ENCODE measurements around the gene TEKTIP1. TPM values are rescaled to one million over a fixed set of nuclear protein-coding genes. Genes with fewer than 3 reads are reported as not detected.
"Not testable (repeated sequence)": the region's sequence is repeated elsewhere in the genome, so short reads cannot be mapped to it uniquely, and the experiment has no call there.

TEKTIP1 gene
- total RNA-seq, 2 donors from 2014 or later: 3.0 to 3.8 TPM

- not testable (repeated sequence) for H3K36me3 Mint-ChIP-seq; H3K27ac Mint-ChIP-seq; H3K9me3 Mint-ChIP-seq; DNase-seq (ENCODE audit: low spot score in 2 of 2); ATAC-seq
These were observed 9.7 kb upstream of the TEKTIP1 start for GRCh38 chr19:3529299-3529698.

- Mint-ChIP-seq H3K36me3 (peaks cover 0 to 9% of the 10 kb centered on the region in 2 donors), H3K27ac (no peak overlapping the region), H3K9me3 (no peaks in the 10 kb centered on the region)
- ATAC-seq (no peak), DNase-seq (ENCODE audit: low spot score in 2 of 2) (no peak)
These were observed 8.6 kb upstream of the TEKTIP1 start for GRCh38 chr19:3530389-3530788.

GRCh38 chr19:3531716-3532115 lies 7.3 kb upstream of the TEKTIP1 start:
- Mint-ChIP-seq H3K27ac (no peak overlapping the region), H3K9me3 (no peaks in the 10 kb centered on the region), H3K36me3 (peaks cover 0 to 9% of the 10 kb centered on the region in 2 donors)
- DNase-seq (ENCODE audit: low spot score in 2 of 2): no peak
- ATAC-seq: no peak

GRCh38 chr19:3532154-3532786 lies 6.7 kb upstream of the TEKTIP1 start:
- DNase-seq (ENCODE audit: low spot score in 2 of 2) (no peak), ATAC-seq (peak in 1 of 2 donors; percentile 10)
- no peaks in the 10 kb centered on the region for H3K9me3 Mint-ChIP-seq
- H3K27ac Mint-ChIP-seq: peak overlapping the region in 1 of 2 donors; percentile 50
- H3K36me3 Mint-ChIP-seq: peaks cover 0 to 9% of the 10 kb centered on the region in 2 donors

- no peak for DNase-seq (ENCODE audit: low spot score in 2 of 2)
- H3K27ac Mint-ChIP-seq: no peak overlapping the region
- ATAC-seq: no peak
- peaks cover 0 to 9% of the 10 kb centered on the region in 2 donors for H3K36me3 Mint-ChIP-seq
- no peaks in the 10 kb centered on the region for H3K9me3 Mint-ChIP-seq
These were observed 5.9 kb upstream of the TEKTIP1 start for GRCh38 chr19:3533033-3533432.

- Mint-ChIP-seq H3K27ac (no peak overlapping the region), H3K36me3 (peaks cover 0 to 9% of the 10 kb centered on the region in 2 donors), H3K9me3 (no peaks in the 10 kb centered on the region)
- ATAC-seq (no peak), DNase-seq (ENCODE audit: low spot score in 2 of 2) (no peak)
These were observed 5.3 kb upstream of the TEKTIP1 start for GRCh38 chr19:3533563-3534216.

GRCh38 chr19:3534375-3535234 lies 4.4 kb upstream of the TEKTIP1 start:
- ATAC-seq (no peak), DNase-seq (ENCODE audit: low spot score in 2 of 2) (no peak)
- H3K9me3 Mint-ChIP-seq: no peaks in the 10 kb centered on the region
- peak overlapping the region in 1 of 2 donors; percentile 36 for H3K27ac Mint-ChIP-seq
- peaks cover 0 to 13% of the 10 kb centered on the region in 2 donors for H3K36me3 Mint-ChIP-seq

- H3K9me3 Mint-ChIP-seq: no peaks in the 10 kb centered on the region
- ATAC-seq (no peak), DNase-seq (ENCODE audit: low spot score in 2 of 2) (no peak)
- H3K27ac Mint-ChIP-seq: no peak overlapping the region
- peaks cover 0 to 17% of the 10 kb centered on the region in 2 donors for H3K36me3 Mint-ChIP-seq
These were observed 3.8 kb upstream of the TEKTIP1 start for GRCh38 chr19:3535235-3535535.

- DNase-seq (ENCODE audit: low spot score in 2 of 2): no peak
- no peaks in the 10 kb centered on the region for H3K9me3 Mint-ChIP-seq
- no peak for ATAC-seq
- H3K36me3 Mint-ChIP-seq: peaks cover 0 to 17% of the 10 kb centered on the region in 2 donors
- no peak overlapping the region for H3K27ac Mint-ChIP-seq
These were observed 3.4 kb upstream of the TEKTIP1 start for GRCh38 chr19:3535563-3535965.

- ATAC-seq (no peak), DNase-seq (ENCODE audit: low spot score in 2 of 2) (no peak)
- Mint-ChIP-seq H3K36me3 (peaks cover 0 to 17% of the 10 kb centered on the region in 2 donors), H3K9me3 (no peaks in the 10 kb centered on the region), H3K27ac (no peak overlapping the region)
These were observed 3.0 kb upstream of the TEKTIP1 start for GRCh38 chr19:3535981-3536380.

- DNase-seq (ENCODE audit: low spot score in 2 of 2) (no peak), ATAC-seq (no peak)
- Mint-ChIP-seq H3K27ac (peak overlapping the region in 1 of 2 donors; percentile 77), H3K9me3 (no peaks in the 10 kb centered on the region), H3K36me3 (peaks cover 0 to 17% of the 10 kb centered on the region in 2 donors)
These were observed 2.4 kb upstream of the TEKTIP1 start for GRCh38 chr19:3536429-3537100.

GRCh38 chr19:3537101-3537437 lies 1.9 kb upstream of the TEKTIP1 start:
- H3K27ac Mint-ChIP-seq: peak overlapping the region in 1 of 2 donors; percentile 77

GRCh38 chr19:3537438-3538240 lies 1.3 kb upstream of the TEKTIP1 start:
- Mint-ChIP-seq H3K36me3 (peaks cover 0 to 17% of the 10 kb centered on the region in 2 donors), H3K27ac (peak overlapping the region; percentile 77 to 84), H3K9me3 (no peaks in the 10 kb centered on the region)
- ATAC-seq: peak; percentile 9 to 19
- no peak for DNase-seq (ENCODE audit: low spot score in 2 of 2)

More at GRCh38 chr19:3537101-3537437, 1.9 kb upstream of the TEKTIP1 start:
- no peaks in the 10 kb centered on the region for H3K9me3 Mint-ChIP-seq
- no peak for DNase-seq (ENCODE audit: low spot score in 2 of 2)
- no peak for ATAC-seq
- H3K36me3 Mint-ChIP-seq: peaks cover 0 to 17% of the 10 kb centered on the region in 2 donors

GRCh38 chr19:3538258-3538929 lies 580 bp upstream of the TEKTIP1 start:
- Mint-ChIP-seq H3K27ac (peak overlapping the region in 1 of 2 donors; percentile 77), H3K9me3 (no peaks in the 10 kb centered on the region), H3K36me3 (peaks cover 0 to 17% of the 10 kb centered on the region in 2 donors)
- ATAC-seq: no peak
- no peak for DNase-seq (ENCODE audit: low spot score in 2 of 2)

- Mint-ChIP-seq H3K27ac (peak overlapping the region; percentile 36 to 56), H3K9me3 (no peaks in the 10 kb centered on the region), H3K36me3 (peaks cover 0 to 14% of the 10 kb centered on the region in 2 donors)
- DNase-seq (ENCODE audit: low spot score in 2 of 2): no peak
- ATAC-seq: no peak
These were observed 763 bp downstream of the TEKTIP1 start for GRCh38 chr19:3539756-3540118.

Measured in activated naive CD4-positive, alpha-beta T cell treated with anti-CD3 and anti-CD28 coated beads, Interleukin-2, amount 50 U/mL, for 72 hours (primary cell).